Measurements from ENCODE around the gene MTHFD1L.
"Not testable (repeated sequence)": the region's sequence is repeated elsewhere in the genome, so short reads cannot be mapped to it uniquely, and the experiment has no call there.

- not testable (repeated sequence) for TF ChIP-seq CTCF, POLR2AphosphoS5, POLR2A (IDR thresholded peaks at IDR 0.05)
Observed at GRCh38 chr6:151087055-151087454, 221.6 kb downstream of the MTHFD1L start.
